GM21576 (cell line): ENCODE data around the gene GFM1.

Experiments used
- ATAC-seq: cut with Tn5 transposase; IDR thresholded peaks from one replicate; pipeline ENCODE4 v1.9.1; 2021; ENCODE audit warnings: mild to moderate bottlenecking, moderate library complexity; ENCODE audit not compliant: unreplicated experiment

Gene GFM1

DNA sequence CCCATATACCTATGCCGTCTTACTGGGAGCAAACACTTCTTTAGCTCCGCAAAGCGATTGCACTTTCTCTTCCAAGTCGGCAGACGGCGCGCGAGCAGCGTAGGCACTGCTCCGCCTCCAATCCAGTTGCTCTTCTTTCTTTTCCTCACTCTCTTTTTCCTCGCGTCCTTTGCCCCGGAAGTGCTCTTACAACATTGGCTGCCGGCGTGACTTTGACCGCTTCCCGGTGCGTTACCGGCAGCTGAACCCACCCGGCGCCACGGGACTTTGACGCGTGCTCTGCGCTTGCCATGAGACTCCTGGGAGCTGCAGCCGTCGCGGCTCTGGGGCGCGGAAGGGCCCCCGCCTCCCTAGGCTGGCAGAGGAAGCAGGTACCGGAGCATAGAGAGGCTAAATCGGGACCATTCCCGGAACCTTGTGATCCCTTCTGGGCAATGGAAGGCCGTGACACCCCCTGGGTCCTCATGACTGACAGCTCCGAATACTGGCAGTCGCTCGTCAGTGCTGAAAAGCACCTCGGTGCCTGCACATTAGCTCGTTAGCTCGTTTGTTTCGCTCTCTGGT is at the start of gene GFM1:
Gene GFM1, plus strand, starts transcription at position 183 of the 564 bp plus-strand sequence. Its CDS starts 108 bp downstream, at position 291.
- peak; percentile 99 for ATAC-seq

DNA sequence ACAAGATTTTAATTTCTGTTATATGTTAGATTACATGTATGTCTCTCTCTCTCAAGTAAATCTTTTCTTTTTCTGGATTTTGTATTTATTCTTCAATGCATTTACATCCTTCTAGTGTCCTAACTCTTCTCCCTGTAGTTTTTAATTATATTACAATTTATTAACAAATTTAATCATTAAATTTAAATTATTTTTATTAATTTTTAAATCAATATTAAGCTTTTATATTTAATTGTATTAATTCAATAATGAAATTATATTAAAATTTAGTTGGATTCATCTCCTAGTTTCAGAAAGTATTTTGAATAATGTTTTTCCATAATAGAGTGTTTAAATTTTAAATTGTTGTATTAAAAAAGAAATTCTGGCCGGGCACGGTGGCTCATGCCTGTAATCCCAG is 43.5 kb upstream of the GFM1 start:
- no peak for ATAC-seq

DNA sequence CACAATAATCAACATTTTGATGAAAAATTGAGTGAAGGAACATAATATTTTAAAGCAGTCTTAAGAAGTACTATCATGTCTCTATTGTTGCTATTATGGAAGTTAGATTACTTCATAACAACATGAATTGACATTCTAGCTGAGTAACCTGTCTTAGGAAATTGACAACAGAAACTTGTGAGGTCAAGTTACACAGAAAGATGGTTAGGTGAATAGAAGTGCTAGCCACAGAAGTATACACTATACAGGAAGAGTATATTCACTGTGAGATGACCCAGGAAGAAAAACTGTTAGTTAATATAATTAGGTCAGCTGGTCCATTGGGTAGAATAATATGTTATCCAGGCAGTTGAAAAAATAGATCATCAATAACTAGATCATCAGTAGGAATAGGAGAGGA is 42.1 kb upstream of the GFM1 start:
- no peak for ATAC-seq

DNA sequence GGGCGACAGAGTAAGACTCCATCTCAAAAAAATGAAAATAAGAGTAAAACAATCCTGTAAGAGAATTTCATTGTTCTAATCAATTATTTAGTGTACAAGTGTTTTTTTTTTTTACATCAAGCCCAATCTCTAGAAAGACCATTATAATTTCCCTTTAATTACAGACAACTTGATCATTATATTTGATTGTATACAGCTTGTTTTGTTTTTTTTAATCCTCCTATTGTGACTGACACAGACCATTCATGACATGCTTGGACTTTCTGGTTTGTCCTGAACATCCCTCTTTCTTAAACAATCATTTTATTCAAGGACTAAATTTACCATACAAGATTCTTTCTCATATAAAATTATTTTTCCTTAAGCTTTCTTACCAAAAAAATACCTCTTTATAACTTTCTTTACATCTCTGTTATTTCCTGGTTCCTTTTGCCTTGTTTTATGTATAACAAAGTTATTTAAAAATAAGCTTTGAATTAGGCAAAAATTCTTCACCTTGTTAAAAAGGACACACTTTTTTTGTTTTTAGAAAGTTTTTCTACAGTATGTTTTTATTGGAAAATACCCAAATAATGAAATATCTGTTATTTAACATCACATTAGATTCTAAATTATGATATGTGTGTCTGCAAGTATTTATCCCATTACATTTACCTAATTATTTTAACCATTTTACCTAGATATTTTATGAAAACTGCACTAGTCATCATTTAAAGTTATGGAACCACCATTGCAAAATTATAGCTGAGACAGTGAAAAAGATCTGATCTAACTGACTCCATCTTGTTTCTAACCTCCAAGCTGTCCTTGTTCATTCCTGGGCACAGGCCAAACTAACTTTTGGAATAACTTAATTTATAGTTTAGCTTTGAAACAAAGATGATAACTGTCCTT is 26.1 kb upstream of the GFM1 start:
- no peak for ATAC-seq

DNA sequence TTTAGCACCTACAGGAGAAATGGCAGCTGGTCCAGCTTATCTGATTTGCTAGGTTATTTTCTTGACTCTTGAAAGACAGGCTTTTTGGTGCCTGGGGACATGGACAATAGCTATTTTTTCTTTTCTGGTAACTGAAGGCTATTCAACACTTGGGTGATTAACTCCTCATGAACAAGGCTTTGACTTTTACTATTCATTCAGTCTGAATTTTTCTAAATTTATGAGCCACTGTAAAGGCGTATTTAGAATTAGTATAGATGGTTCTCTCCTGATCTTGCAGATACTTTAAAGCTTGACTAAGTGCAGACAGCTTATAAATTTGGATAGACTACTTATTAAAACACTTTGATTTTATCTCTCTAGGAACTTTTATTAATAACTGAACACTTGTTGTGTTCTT is 18.4 kb upstream of the GFM1 start:
- ATAC-seq = no peak

DNA sequence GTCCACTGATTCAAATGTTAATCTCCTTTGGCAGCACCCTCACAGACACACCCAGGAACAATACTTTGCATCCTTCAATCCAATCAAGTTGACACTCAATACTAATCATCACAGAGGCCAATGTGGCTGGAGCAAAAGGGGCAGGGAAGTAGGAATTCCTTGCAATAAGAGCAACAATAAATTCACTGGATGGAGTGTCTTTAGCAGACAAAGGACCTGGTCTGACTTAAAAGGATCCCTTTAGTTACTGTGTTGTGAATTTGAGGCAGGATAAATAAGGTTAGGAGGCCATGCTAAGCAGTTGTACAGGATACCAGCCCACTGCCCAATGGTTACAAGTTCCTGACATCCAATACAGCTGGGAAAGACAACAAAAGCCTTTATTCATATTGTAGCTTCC is 12.3 kb upstream of the GFM1 start:
- ATAC-seq = no peak

DNA sequence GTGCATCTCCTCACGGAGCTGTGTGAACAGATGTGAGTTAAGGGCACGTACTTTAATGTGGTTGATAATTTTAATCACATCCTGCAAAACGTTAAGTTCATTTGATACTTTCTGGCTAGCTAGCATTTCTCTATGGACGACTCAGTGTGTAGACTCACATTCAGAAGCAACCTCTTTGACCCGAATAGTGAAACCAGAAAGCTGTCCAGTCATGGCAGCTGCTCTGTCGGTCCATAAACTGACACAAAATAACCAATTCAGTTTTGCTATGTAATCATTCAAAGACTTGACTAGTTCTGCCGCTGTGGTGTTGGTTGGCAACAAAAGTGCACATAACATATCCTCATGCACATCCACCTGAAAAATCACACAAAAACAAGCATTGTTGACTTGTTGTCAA is 3.7 kb upstream of the GFM1 start:
- ATAC-seq = no peak

DNA sequence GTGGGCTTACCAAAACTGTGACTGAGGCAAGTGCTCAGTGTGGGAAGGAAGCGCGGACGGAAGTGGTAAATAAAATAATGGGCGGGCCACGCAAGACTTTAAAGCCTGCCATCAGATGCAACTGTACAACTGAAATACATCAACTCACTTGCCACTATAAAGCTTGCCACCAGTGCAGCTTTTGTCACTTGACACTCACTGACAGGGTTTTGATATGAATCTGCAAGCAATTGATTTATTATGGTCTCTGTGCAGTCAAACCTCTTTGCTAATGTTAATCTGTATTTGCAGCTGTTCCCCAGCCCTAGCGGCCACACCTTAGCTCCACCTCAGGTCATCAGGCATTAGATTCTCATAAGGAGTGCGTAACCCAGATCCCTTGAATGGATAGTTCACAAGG is 2.3 kb upstream of the GFM1 start:
- ATAC-seq = no peak

DNA sequence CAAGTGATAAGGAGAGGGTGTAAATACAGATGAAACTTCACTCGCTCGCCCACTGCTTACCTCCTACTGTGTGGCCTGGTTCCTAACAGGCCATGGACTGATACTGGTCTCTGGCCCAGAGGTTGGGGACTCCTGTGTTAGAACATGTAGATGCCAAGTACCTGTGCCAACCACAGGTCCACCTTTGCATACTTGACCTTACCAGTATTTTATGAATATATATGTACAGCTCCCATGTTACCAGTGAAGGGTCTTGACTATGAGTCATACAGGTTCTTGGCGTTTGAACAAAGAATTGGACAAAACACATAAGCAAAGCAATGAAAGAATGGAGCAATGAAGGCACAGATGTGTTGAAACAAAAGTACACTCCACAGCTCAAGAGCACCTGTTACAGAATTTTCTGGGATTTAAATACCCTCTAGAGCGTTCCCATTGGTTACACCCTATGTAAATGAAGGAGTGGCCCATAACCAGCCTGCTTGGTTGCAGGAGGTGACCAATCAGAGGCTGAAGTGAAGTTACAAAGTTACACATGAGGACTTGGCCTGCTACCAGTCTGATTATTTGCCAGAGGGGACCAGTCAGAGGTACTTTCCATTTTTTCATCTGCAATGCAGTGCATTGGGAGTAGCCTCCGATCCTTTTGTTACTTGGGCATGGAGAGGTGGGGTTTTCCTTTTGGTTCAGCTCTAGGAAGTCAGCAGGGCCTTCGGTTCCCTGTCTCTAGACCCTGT is 1.7 kb upstream of the GFM1 start:
- no peak for ATAC-seq

DNA sequence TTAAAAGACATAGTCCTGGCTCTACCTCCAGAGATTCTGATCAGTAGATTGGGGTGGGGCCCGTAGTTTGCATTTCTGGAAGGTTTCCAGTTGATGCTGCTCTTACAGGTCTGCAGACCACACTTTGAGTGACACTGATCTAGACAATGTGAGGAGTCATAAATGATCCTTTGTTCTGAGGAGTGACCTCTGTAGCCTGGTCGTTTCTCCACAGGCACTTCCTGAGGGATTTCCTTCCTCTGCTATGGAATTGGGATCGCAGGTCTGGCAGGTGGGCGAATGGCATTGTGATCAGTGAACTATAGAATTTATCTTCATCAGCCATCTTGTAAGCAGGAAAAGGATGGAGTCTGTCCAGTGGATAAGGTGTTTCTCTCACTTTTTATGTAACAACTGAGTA is 5.5 kb downstream of the GFM1 start:
- no peak for ATAC-seq

DNA sequence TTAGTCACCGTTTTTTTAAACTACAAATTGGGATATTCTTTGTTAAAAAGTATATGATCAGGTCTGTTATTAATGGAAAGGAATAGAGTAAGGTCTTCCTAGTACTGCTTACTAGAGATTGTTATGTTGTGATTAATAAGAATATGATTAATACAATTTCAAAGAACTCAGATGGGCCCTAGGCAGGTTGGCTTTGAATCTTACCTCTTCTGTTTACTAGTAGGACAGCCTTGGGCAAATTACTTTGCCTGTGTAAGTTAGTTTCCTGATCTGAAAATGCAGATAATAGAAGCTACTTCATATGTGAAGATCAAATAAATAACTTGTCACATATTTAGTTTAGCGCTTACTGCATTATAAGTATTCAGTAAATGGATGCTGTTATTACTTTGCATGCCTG is 6.9 kb downstream of the GFM1 start:
- no peak for ATAC-seq

DNA sequence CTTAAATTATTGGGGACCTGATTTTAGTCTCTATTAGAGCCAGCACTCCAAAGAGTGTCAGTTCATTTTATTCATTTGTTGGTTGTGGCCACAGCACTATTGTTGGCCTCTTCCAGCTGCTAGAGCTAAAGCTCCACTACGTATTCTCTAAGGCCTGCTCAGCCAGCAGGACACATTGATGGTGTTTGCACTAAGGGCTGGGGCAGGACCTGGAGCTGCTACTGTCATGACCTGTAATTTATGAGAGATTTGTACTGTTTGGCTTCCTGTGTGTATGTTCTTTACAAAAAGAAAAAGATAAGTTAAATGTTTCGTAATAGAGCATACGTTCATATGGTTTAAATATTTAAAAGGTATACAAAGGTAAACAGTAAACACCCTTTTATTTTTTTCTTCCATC is 8.1 kb downstream of the GFM1 start:
- no peak for ATAC-seq

DNA sequence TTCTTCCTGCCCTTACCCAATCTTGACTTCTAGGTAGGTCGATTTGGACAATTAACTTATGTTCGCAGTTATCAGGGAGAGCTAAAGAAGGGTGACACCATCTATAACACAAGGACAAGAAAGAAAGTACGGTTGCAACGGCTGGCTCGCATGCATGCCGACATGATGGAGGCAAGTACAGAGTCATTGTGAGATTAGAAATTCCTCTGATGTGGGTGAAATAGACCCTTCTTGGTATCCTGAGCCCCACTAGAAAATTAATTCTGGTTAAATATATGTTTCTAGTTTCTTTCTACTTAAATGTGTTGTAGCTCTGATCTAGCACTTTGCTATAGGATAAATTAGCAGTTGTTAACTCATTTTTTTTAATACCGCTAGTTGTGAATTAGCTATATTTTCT is 14.6 kb downstream of the GFM1 start:
- no peak for ATAC-seq

DNA sequence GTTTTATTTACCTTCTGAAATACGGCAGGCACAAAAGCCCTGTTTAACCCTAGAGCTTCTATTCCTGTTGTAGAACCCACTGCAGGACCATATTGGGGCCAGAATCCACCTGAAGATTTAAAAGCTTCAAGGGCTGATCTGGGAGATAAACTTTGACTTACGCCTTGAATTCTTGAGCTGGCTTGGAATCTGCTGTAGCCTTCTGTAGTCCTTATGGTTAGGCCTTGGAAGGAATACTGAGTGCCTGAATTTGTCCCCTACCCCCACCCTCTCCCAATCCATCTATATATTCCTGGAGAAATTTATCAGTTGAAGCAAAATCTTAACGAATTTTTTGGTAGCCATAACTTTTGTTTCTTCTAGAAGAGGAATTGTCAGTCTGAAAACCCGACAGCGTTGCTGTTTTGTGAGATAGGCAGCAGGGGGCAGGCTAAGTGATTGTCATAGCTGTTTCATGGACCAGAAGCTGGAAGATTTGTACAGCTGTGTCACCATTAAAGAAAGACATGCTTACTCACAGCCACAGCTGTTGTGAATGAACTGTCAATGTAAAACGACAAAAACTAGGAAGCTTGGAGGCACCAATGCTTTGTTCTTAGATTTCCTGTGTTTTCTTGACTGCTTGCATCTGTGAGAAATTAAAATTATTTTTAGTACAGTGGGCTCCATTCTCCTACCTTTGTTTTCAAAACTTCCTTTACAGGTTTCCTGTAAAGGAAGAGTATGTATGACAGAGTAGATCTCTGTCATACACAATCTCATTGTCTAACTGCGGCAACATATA is 15.3 kb downstream of the GFM1 start:
- ATAC-seq = peak; percentile 96

DNA sequence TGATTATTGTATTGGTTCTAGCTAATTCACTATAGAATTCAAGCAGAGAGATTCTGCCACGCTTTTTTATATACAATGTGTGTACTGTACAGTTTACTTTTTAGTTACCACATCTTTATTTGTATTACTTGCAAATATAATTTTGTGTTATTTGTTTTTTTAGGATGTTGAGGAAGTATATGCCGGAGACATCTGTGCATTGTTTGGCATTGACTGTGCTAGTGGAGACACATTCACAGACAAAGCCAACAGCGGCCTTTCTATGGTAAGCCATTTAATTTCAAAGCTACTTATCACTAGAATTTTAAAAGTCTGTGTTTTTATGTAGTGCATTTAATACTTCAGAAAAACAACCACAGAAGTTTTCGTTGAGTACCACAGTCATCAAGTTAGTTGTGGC is 16.4 kb downstream of the GFM1 start:
- no peak for ATAC-seq

DNA sequence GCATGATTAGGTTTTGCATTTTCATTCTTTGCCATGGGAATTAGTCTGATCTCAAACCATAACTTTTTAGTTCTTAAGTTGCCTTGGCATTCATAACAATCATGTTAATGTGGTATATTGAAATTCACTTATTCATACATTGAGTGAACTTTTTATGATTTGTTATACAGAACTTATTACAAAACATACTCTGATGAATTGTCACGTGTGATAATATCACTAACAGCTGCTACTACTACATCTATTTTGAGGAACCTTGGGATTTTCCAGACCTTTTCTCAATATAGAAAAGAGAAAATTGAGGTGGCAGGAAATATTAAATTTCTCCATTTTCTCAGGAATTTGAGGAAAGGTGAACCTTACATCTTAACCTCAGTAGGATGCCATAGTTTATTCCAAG is 18.9 kb downstream of the GFM1 start:
- ATAC-seq = no peak

DNA sequence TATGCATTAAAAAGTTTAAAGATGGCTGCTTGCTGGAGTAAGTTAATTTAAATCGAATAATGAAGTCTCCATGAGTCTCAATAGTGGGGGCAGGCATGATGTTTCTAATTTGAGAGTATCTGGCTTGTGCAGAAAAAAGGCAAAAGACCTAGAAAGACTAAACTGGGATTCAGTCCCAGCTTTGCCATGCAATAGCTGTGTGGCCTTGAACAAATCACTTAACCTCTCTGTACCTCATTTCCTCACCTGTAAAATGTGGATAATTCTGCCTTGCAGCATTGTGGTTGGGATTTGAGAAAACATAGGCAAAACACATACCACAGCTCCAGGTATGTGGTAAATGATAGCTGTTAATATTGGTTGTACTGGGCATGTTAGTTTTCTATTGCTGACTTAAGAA is 19.5 kb downstream of the GFM1 start:
- ATAC-seq = no peak

DNA sequence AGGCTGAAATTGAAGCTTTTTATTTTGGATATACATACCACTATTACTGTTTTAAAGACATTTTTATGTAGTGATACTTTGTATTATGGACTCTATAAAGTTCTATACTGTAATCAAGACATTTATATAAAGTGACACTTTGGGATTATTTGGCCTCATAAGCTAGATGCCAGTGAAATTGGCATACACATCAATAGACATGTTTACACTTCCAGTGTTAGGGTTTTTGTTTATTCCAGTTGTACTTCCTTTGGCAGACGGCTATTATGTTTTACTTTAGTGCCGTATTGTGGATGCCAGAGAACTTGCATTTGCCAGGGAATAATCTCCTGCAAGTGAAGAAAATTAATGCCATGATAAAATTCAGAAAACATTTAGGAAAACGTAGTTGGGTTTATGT is 22.1 kb downstream of the GFM1 start:
- ATAC-seq = no peak

DNA sequence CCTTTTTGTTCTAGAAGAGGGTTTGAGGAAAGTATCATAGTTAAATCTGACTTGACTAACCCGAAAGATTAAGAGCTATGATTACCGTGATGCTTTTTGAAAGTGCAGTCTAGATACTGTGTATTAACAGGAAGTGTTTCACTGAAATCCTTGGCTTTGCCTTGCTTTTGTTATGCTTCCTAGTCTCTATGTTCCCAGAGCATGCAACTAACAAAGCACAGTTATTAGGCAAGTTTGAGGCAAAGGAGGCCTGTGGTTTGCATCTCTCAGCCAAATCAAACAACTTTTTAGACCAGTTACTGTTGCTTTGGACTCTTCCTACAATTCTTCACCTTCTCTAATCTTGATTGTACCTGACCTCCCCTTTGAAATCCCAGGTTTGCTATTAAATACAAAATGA is 24.2 kb downstream of the GFM1 start:
- ATAC-seq = no peak

DNA sequence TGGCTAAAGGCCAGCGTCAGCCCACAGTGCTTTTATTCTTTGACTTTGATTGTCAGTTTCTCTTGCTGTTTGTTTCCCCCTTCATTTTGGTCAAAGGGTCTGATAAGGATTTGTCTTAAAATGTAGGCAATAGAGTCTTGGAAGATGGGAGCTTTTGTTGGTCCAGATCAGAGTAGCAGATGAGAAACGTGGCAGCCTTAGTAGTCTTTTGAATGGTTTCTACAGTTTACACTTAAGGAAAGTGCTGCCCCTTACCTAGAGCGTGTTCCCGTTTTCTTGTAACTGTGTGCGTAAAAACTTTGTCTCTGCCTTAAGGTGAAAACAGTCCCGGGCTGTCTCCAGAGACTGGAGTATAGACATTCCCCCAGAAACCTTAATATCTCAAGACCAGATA is 27.5 kb downstream of the GFM1 start:
- ATAC-seq = no peak
